Measurements from ENCODE around the gene DNAJB2.

GRCh38 chr2:219244789-219245147 is 34.4 kb upstream of the DNAJB2 start:
- TF ChIP-seq POLR2AphosphoS5 (IDR thresholded peaks at IDR 0.05) (no peak), CTCF (IDR thresholded peaks at IDR 0.05) (no peak), EP300 (IDR thresholded peaks at IDR 0.05; ENCODE audit: low read depth) (no peak)
